Measurements from ENCODE around the gene CACNA2D2.

- no peak for TF ChIP-seq FOXJ3 (CRISPR knock-in tag; IDR thresholded peaks at IDR 0.05)
- TF ChIP-seq ELF1 (IDR thresholded peaks at IDR 0.05): no peak
- no peak for TF ChIP-seq RCOR1 (IDR thresholded peaks at IDR 0.05; ENCODE audit: low read length)
- no peak for TF ChIP-seq RFX5 (IDR thresholded peaks at IDR 0.05; ENCODE audit: low read length)
These were observed 18.7 kb downstream of the CACNA2D2 start for GRCh38 chr3:50484722-50485121.

Measured in SK-N-SH (cell line).